HCT116 (cell line): Measurements from ENCODE around the gene EP300. TPM values are rescaled to one million over a fixed set of nuclear protein-coding genes. Genes with fewer than 3 reads are reported as not detected.

ENCODE experiments used
- ATAC-seq: fragments of 200-7000 bp; cut with Tn5 transposase; 2 replicates; pipeline ENCODE4 v1.9.1; 2020; ENCODE audit warnings: mild to moderate bottlenecking, moderate library complexity
- BruUV-seq: library from RNA; stranded (reverse); fragments of 400-500 nt; replicated peaks from 2 replicates; lab custom pipeline; 2021; lab: Mats Ljungman, UMichigan
- CTCF ChIA-PET: fragments of 300-600 bp; sonication (Branson Sonifier 250); formaldehyde crosslinking; loops from one replicate; lab custom pipeline; 2021; ENCODE audit warnings: antibody characterized with exemption; lab: Charles Lee
- POLR2A ChIA-PET: fragments of 300-600, 350-600 bp; sonication (Branson Sonifier 250); formaldehyde crosslinking; loops from one replicate; lab custom pipeline; 2021; ENCODE audit warnings: antibody characterized with exemption; lab: Charles Lee
- RAD21 ChIA-PET, 2 experiments: fragments of 300-600 bp; sonication (Branson Sonifier 250); formaldehyde crosslinking; loops; one replicate each; lab custom pipeline; 2023; ENCODE audit warnings: low total read pairs in 2 of 2; ENCODE audit not compliant: uncharacterized antibody in 2 of 2, unreplicated experiment in 2 of 2, low non-redundant PET in 1 of 2; lab: Charles Lee
- DNase-seq: peaks from one replicate; pipeline ENCODE4 v3.0.0-alpha.2; 2010; ENCODE audit warnings: low read depth, low spot score
- H2AFZ ChIP-seq: fragments of 200-600 bp; shearing (Covaris generic), sonication (generic); 2 replicates; pipeline ENCODE4 v1.6.1; 2017; ENCODE audit warnings: low read depth, mixed run types, mixed read lengths, antibody characterized with exemption, low read length; ENCODE audit not compliant: poor library complexity, severe bottlenecking
- H3K27ac ChIP-seq: 2 replicates; pipeline ENCODE4 v1.5.1; 2012; ENCODE audit warnings: low read depth, low read length
- H3K27me3 ChIP-seq: fragments of 200-600 bp; sonication (generic); 2 replicates; pipeline ENCODE4 v1.6.1; 2016; ENCODE audit warnings: mixed run types, low read length, mixed read lengths; ENCODE audit not compliant: insufficient read depth
- H3K36me3 ChIP-seq, 2 experiments: fragments of 200-500 bp in 1 of 2; fragments of 200-600 bp in 1 of 2; sonication (Bioruptor generic) in 1 of 2; sonication (generic) in 1 of 2; 2 replicates each; pipeline versions ENCODE4 v1.5.1 to v1.6.1; 2014 to 2016; ENCODE audit warnings: low read length in 2 of 2, inconsistent platforms in 1 of 2, mixed read lengths in 1 of 2, mixed run types in 1 of 2; ENCODE audit not compliant: insufficient read depth in 2 of 2, control insufficient read depth in 1 of 2
- H3K4me1 ChIP-seq, 2 experiments: fragments of 200-600 bp in 1 of 2; sonication (generic) in 1 of 2; 2 replicates each; pipeline versions ENCODE4 v1.5.1 to v1.6.1; 2012 to 2017; ENCODE audit warnings: low read length in 2 of 2, inconsistent platforms in 1 of 2, mild to moderate bottlenecking in 1 of 2, mixed read lengths in 1 of 2, mixed run types in 1 of 2, moderate library complexity in 1 of 2; ENCODE audit not compliant: insufficient read depth in 2 of 2, control insufficient read depth in 1 of 2
- H3K4me2 ChIP-seq: fragments of 200-600 bp; sonication (generic); 2 replicates; pipeline ENCODE4 v1.6.1; 2017; ENCODE audit warnings: mixed run types, low read length, mixed read lengths
- H3K4me3 ChIP-seq, 2 experiments: fragments of 200-600 bp in 1 of 2; sonication (generic) in 1 of 2; replicated peaks in 1 of 2; 2 replicates each; pipeline ENCODE4 v1.5.1; 2011 to 2016; ENCODE audit warnings: low read length in 2 of 2, control low read depth in 1 of 2, low read depth in 1 of 2, mild to moderate bottlenecking in 1 of 2, mixed read lengths in 1 of 2, mixed run types in 1 of 2
- H3K79me2 ChIP-seq: fragments of 200-600 bp; sonication (generic); 2 replicates; pipeline ENCODE4 v1.6.1; 2017; ENCODE audit warnings: mild to moderate bottlenecking, mixed run types, low read length, moderate library complexity, mixed read lengths; ENCODE audit not compliant: insufficient read depth
- H3K9ac ChIP-seq: fragments of 200-600 bp; sonication (generic); 2 replicates; pipeline ENCODE4 v1.6.1; 2016; ENCODE audit warnings: low read length, mixed read lengths
- H3K9me2 ChIP-seq: fragments of 200-600 bp; sonication (generic), shearing (Covaris generic); 2 replicates; pipeline ENCODE4 v1.6.1; 2017; ENCODE audit warnings: mixed run types, mild to moderate bottlenecking, moderate library complexity; ENCODE audit not compliant: insufficient read depth
- H3K9me3 ChIP-seq, 2 experiments: fragments of 200-500 bp in 1 of 2; fragments of 200-600 bp in 1 of 2; sonication (Bioruptor generic) in 1 of 2; sonication (generic) in 1 of 2; 2 replicates each; pipeline ENCODE4 v1.6.1; 2014 to 2017; ENCODE audit warnings: low read length in 2 of 2, mixed read lengths in 2 of 2, inconsistent platforms in 1 of 2, low read depth in 1 of 2, mild to moderate bottlenecking in 1 of 2, mixed run types in 1 of 2, moderate library complexity in 1 of 2; ENCODE audit not compliant: control insufficient read depth in 1 of 2, insufficient read depth in 1 of 2
- H4K20me1 ChIP-seq: fragments of 200-600 bp; sonication (generic), shearing (Covaris generic); 2 replicates; pipeline ENCODE4 v1.6.1; 2017; ENCODE audit warnings: mixed run types, mild to moderate bottlenecking, moderate library complexity; ENCODE audit not compliant: insufficient read depth
- CEBPB ChIP-seq: IDR thresholded peaks from 2 replicates; pipeline ENCODE4 v1.6.1; 2012; ENCODE audit warnings: low read depth
- CTCF ChIP-seq, 3 experiments: fragments of 200-600 bp in 1 of 3; sonication (generic) in 1 of 3; IDR thresholded peaks in 2 of 3; conservative IDR thresholded peaks in 1 of 3; 2 replicates each; pipeline ENCODE4 v1.5.1; 2012 to 2017; ENCODE audit warnings: low read depth in 2 of 3, low read length in 2 of 3, antibody characterized with exemption in 1 of 3, borderline replicate concordance in 1 of 3, control low read depth in 1 of 3, mild to moderate bottlenecking in 1 of 3, mixed read lengths in 1 of 3, mixed run types in 1 of 3, moderate library complexity in 1 of 3; ENCODE audit not compliant: insufficient read depth in 1 of 3
- EZH2 ChIP-seq: fragments of 200-600 bp; sonication (generic); IDR thresholded peaks from 2 replicates; pipeline ENCODE4 v1.6.1; 2017; ENCODE audit warnings: antibody characterized with exemption, mixed run types
- FOSL1 ChIP-seq: IDR thresholded peaks from 2 replicates; pipeline ENCODE4 v1.6.1; 2012; ENCODE audit warnings: low read depth
- POLR2A ChIP-seq: IDR thresholded peaks from 2 replicates; pipeline ENCODE4 v1.7.0; 2011; ENCODE audit warnings: borderline replicate concordance; ENCODE audit not compliant: insufficient read depth, insufficient read length; ENCODE audit errors: extremely low read depth
- RAD21 ChIP-seq: IDR thresholded peaks from 2 replicates; pipeline ENCODE4 v1.6.1; 2012; ENCODE audit warnings: low read depth, mild to moderate bottlenecking
- REST ChIP-seq: IDR thresholded peaks from 2 replicates; pipeline ENCODE4 v1.6.1; 2012; ENCODE audit warnings: low read depth
- SIN3A ChIP-seq: IDR thresholded peaks from 2 replicates; pipeline ENCODE4 v1.6.1; 2012; ENCODE audit warnings: low read depth
- SRF ChIP-seq: IDR thresholded peaks from 2 replicates; pipeline ENCODE4 v1.6.1; 2012; ENCODE audit warnings: low read depth
- intact Hi-C: fragments of 100-400 bp; cut with micrococcal nuclease; formaldehyde crosslinking; loops from 2 replicates; pipeline ENCODE4 v1.10.0; 2022
- total RNA-seq: library from RNA; stranded (reverse); gene quantifications from one replicate; pipeline ENCODE4 v1.2.1, GENCODE V29; 2021; ENCODE audit not compliant: unreplicated experiment

Gene EP300
- total RNA-seq, 1 experiment from 2014 or later = 38.8 TPM

- TF ChIP-seq CTCF (IDR thresholded peaks at IDR 0.05 in 2 of 3, conservative IDR thresholded peaks at IDR 0.05 in 1 of 3; ENCODE audit: borderline replicate concordance in 1 of 3, insufficient read depth in 1 of 3, low read depth in 2 of 3, low read length in 2 of 3) (no peak), SRF (no peak), FOSL1 (no peak), SIN3A (no peak), POLR2A (no peak), EZH2 (no peak)
Measured at GRCh38 chr22:41157083-41157482, 64.7 kb downstream of the EP300 start (continued).

- peaks cover 45 to 71% of the 10 kb centered on the region in 2 experiments for H3K36me3 ChIP-seq
- TF ChIP-seq REST (no peak), CEBPB (no peak), CTCF (IDR thresholded peaks at IDR 0.05 in 2 of 3, conservative IDR thresholded peaks at IDR 0.05 in 1 of 3; ENCODE audit: borderline replicate concordance in 1 of 3, insufficient read depth in 1 of 3, low read depth in 2 of 3, low read length in 2 of 3) (no peak), EZH2 (no peak), RAD21 (no peak), FOSL1 (no peak)
- no peaks in the 10 kb centered on the region for H3K9me2 ChIP-seq
- intact Hi-C loops = loop anchor here (5.0 kb wide), 1 partner anchor 37 kb away; no protein-coding TSS in a partner anchor
- ChIA-PET CTCF (no interaction called here), RAD21 (no interaction called here), POLR2A (no interaction called here)
- no peaks in the 10 kb centered on the region for H3K27me3 ChIP-seq
- no peak overlapping the region for H3K4me2 ChIP-seq
- H3K4me3 ChIP-seq = no peak overlapping the region
- DNase-seq (no peak), ATAC-seq (no peak)
- no peaks in the 10 kb centered on the region for H3K4me1 ChIP-seq
- no peaks in the 10 kb centered on the region for H4K20me1 ChIP-seq
- BruUV-seq = no TSS peak
- no peak overlapping the region for H3K9ac ChIP-seq
- no peaks in the 10 kb centered on the region for H3K9me3 ChIP-seq
- no peak overlapping the region for H3K27ac ChIP-seq
- H2AFZ ChIP-seq = no peak overlapping the region
- H3K79me2 ChIP-seq = no peaks in the 10 kb centered on the region
Measured at GRCh38 chr22:41169157-41169556, 76.8 kb downstream of the EP300 start.
